Inferior parietal cortex (tissue), 1 donor: ENCODE data around the gene ANO6.

ENCODE experiments used
- DNase-seq: peaks from one replicate; pipeline ENCODE4 v3.0.0-alpha.2; 2016; ENCODE audit errors: extremely low spot score

Gene ANO6

GRCh38 chr12:45398552-45398951, 182.7 kb downstream of the ANO6 start:
- no peak for DNase-seq

- DNase-seq: no peak
Measured at GRCh38 chr12:45400991-45401390, 185.1 kb downstream of the ANO6 start.

GRCh38 chr12:45402288-45402687, 186.4 kb downstream of the ANO6 start:
- no peak for DNase-seq

- no peak for DNase-seq
Measured at GRCh38 chr12:45406988-45407850, 191.3 kb downstream of the ANO6 start.

- no peak for DNase-seq
Measured at GRCh38 chr12:45407981-45408728, 192.3 kb downstream of the ANO6 start.

GRCh38 chr12:45408729-45409114, 192.8 kb downstream of the ANO6 start:
- no peak for DNase-seq

GRCh38 chr12:45409966-45410365, 194.1 kb downstream of the ANO6 start:
- DNase-seq: no peak

- DNase-seq: no peak
Measured at GRCh38 chr12:45411626-45412025, 195.7 kb downstream of the ANO6 start.

GRCh38 chr12:45415393-45415817, 199.5 kb downstream of the ANO6 start:
- DNase-seq: no peak

GRCh38 chr12:45416126-45416525, 200.2 kb downstream of the ANO6 start:
- DNase-seq: no peak

GRCh38 chr12:45418520-45418919, 202.6 kb downstream of the ANO6 start:
- DNase-seq: no peak

- no peak for DNase-seq
Measured at GRCh38 chr12:45419317-45419814, 203.5 kb downstream of the ANO6 start.

- DNase-seq: no peak
Measured at GRCh38 chr12:45421736-45422135, 205.8 kb downstream of the ANO6 start.

GRCh38 chr12:45423931-45424330, 208.0 kb downstream of the ANO6 start:
- DNase-seq: no peak

- DNase-seq: no peak
Measured at GRCh38 chr12:45425426-45425825, 209.5 kb downstream of the ANO6 start.

- DNase-seq: no peak
Measured at GRCh38 chr12:45426294-45426693, 210.4 kb downstream of the ANO6 start.

GRCh38 chr12:45427042-45427441, 211.1 kb downstream of the ANO6 start:
- DNase-seq: no peak

GRCh38 chr12:45429831-45430230, 213.9 kb downstream of the ANO6 start:
- DNase-seq: no peak

- no peak for DNase-seq
Measured at GRCh38 chr12:45431126-45431525, 215.2 kb downstream of the ANO6 start.

GRCh38 chr12:45432710-45433109, 216.8 kb downstream of the ANO6 start:
- no peak for DNase-seq

GRCh38 chr12:45433441-45433868, 217.6 kb downstream of the ANO6 start:
- no peak for DNase-seq

- DNase-seq: no peak
Measured at GRCh38 chr12:45434094-45434493, 218.2 kb downstream of the ANO6 start.
